ENCODE results near the gene TMEM150B. TPM values are rescaled to one million over a fixed set of nuclear protein-coding genes. Genes with fewer than 3 reads are reported as not detected.

Gene TMEM150B
- polyA plus RNA-seq, 1 donor from 2014 or later = not detected

DNA sequence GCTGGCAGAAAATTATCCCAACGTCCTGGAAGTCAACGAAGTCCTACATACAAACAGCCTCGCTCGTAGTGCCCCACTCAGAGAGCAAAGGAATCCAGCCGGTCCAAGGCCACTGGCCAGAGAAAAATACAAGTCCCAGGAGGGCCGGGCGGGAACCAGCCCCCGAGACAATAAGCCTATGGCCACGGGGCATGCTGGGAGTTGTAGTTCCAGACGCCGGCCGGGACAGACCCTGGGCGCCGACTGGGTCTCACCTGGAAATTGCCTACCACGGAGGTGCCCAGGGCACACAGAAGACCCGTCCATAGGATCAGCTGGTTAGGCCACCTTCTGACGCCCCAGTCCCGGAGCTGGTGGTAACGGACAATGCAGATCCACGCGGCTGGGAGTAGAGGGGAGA is 5.4 kb downstream of the TMEM150B start:
- no peak overlapping the region for H3K27ac ChIP-seq (ENCODE audit: low read length)
- H3K4me2 ChIP-seq (ENCODE audit: low read length) = no peak overlapping the region
- no peaks in the 10 kb centered on the region for H4K20me1 ChIP-seq (ENCODE audit: insufficient read depth)
- no peak overlapping the region for H3K4me3 ChIP-seq (ENCODE audit: low read length)
- H2AFZ ChIP-seq (ENCODE audit: low read depth, low read length) = no peak overlapping the region
- H3K36me3 ChIP-seq (ENCODE audit: insufficient read depth, low read length) = no peaks in the 10 kb centered on the region
- no peaks in the 10 kb centered on the region for H3K79me2 ChIP-seq (replicated peaks; ENCODE audit: insufficient read depth, low read length)
- no peak overlapping the region for H3K9ac ChIP-seq (ENCODE audit: low read length)
- no peaks in the 10 kb centered on the region for H3K9me3 ChIP-seq (ENCODE audit: low read length)
- no peaks in the 10 kb centered on the region for H3K9me2 ChIP-seq (ENCODE audit: insufficient read depth, low read length)
- H3F3A ChIP-seq (ENCODE audit: insufficient read depth, low read length, poor library complexity, severe bottlenecking) = no peaks in the 10 kb centered on the region
- TF ChIP-seq RAD21 (conservative IDR thresholded peaks at IDR 0.05) = no peak
- H3K27me3 ChIP-seq (ENCODE audit: insufficient read depth, low read depth, low read length) = no peaks in the 10 kb centered on the region

DNA sequence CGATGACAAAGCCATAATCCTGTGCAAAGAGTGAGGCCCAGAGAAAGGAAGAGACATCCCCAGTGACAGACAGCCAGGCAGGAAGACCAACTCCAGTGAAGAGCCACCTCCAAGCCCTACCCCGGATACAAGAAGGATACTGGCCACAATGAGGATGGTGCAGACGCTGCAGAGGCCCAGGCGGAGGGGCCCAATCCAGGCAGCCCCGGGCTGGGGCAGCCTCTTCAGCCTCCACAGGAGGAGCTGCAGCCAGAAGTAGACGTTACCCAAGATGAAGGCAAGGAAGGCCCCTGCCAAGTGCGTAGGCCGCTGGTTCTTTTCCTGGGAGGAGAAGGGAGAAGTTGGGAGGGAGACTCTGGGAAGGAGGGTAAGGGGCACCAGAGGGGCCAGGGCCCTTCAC is 8.5 kb downstream of the TMEM150B start:
- H4K20me1 ChIP-seq (ENCODE audit: insufficient read depth) = no peaks in the 10 kb centered on the region

DNA sequence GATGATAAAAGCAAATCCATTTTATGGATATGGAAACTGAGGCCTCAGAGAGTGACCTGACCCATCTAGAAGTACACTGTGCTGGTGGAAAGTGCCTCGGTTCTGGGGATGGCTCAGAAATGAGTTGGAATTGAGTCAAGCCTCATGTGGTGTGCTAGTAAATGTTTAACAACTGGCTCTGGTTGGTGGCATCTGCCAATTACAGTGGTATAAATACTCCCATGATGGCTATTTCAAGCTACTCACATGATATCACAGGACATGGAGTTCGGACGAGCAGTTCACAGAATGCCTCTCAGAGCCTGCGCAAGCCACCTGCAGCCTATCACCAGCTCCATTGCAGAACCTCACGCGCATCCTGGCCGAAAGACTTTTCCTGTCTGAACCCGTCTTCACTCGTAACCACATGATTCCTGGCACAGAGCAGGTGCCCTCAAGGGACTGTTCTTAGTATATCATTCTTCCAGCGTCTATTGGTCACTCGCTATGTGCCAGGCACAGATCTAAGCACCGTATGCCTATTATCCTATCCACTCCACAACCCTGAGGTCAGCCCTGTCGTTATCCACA is 9.1 kb downstream of the TMEM150B start:
- Histone ChIP-seq H3K79me2 (replicated peaks; ENCODE audit: insufficient read depth, low read length) (no peaks in the 10 kb centered on the region), H3K9me2 (ENCODE audit: insufficient read depth, low read length) (no peaks in the 10 kb centered on the region), H3K4me2 (ENCODE audit: low read length) (no peak overlapping the region), H3K36me3 (ENCODE audit: insufficient read depth, low read length) (no peaks in the 10 kb centered on the region), H3K27ac (ENCODE audit: low read length) (no peak overlapping the region), H4K20me1 (ENCODE audit: insufficient read depth) (no peaks in the 10 kb centered on the region), H3K9ac (ENCODE audit: low read length) (no peak overlapping the region), H3K27me3 (ENCODE audit: insufficient read depth, low read depth, low read length) (no peaks in the 10 kb centered on the region), H3K9me3 (ENCODE audit: low read length) (no peaks in the 10 kb centered on the region), H3K4me3 (ENCODE audit: low read length) (no peak overlapping the region), H3F3A (ENCODE audit: insufficient read depth, low read length, poor library complexity, severe bottlenecking) (no peaks in the 10 kb centered on the region), H2AFZ (ENCODE audit: low read depth, low read length) (no peak overlapping the region)
- TF ChIP-seq EZH2 (IDR thresholded peaks at IDR 0.05; ENCODE audit: borderline replicate concordance, insufficient read depth, low read length, poor library complexity, severe bottlenecking) (no peak), SMC3 (conservative IDR thresholded peaks at IDR 0.05; ENCODE audit: poor library complexity) (no peak), MXI1 (conservative IDR thresholded peaks at IDR 0.05; ENCODE audit: poor library complexity, severe bottlenecking) (no peak), RAD21 (conservative IDR thresholded peaks at IDR 0.05) (no peak)
- TF ChIP-seq, protein P1, sequence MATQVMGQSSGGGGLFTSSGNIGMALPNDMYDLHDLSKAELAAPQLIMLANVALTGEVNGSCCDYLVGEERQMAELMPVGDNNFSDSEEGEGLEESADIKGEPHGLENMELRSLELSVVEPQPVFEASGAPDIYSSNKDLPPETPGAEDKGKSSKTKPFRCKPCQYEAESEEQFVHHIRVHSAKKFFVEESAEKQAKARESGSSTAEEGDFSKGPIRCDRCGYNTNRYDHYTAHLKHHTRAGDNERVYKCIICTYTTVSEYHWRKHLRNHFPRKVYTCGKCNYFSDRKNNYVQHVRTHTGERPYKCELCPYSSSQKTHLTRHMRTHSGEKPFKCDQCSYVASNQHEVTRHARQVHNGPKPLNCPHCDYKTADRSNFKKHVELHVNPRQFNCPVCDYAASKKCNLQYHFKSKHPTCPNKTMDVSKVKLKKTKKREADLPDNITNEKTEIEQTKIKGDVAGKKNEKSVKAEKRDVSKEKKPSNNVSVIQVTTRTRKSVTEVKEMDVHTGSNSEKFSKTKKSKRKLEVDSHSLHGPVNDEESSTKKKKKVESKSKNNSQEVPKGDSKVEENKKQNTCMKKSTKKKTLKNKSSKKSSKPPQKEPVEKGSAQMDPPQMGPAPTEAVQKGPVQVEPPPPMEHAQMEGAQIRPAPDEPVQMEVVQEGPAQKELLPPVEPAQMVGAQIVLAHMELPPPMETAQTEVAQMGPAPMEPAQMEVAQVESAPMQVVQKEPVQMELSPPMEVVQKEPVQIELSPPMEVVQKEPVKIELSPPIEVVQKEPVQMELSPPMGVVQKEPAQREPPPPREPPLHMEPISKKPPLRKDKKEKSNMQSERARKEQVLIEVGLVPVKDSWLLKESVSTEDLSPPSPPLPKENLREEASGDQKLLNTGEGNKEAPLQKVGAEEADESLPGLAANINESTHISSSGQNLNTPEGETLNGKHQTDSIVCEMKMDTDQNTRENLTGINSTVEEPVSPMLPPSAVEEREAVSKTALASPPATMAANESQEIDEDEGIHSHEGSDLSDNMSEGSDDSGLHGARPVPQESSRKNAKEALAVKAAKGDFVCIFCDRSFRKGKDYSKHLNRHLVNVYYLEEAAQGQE (IDR thresholded peaks at IDR 0.05; ENCODE audit: borderline replicate concordance) = no peak

More for the DNA sequence above, 8.5 kb downstream of the TMEM150B start:
- Histone ChIP-seq H3K4me2 (ENCODE audit: low read length) (no peak overlapping the region), H3K4me3 (ENCODE audit: low read length) (no peak overlapping the region), H2AFZ (ENCODE audit: low read depth, low read length) (no peak overlapping the region), H3K9me2 (ENCODE audit: insufficient read depth, low read length) (no peaks in the 10 kb centered on the region), H3K9me3 (ENCODE audit: low read length) (no peaks in the 10 kb centered on the region), H3K27ac (ENCODE audit: low read length) (no peak overlapping the region), H3K27me3 (ENCODE audit: insufficient read depth, low read depth, low read length) (no peaks in the 10 kb centered on the region), H3F3A (ENCODE audit: insufficient read depth, low read length, poor library complexity, severe bottlenecking) (no peaks in the 10 kb centered on the region), H3K79me2 (replicated peaks; ENCODE audit: insufficient read depth, low read length) (no peaks in the 10 kb centered on the region), H3K9ac (ENCODE audit: low read length) (no peak overlapping the region), H3K36me3 (ENCODE audit: insufficient read depth, low read length) (no peaks in the 10 kb centered on the region)
- TF ChIP-seq, protein P2, sequence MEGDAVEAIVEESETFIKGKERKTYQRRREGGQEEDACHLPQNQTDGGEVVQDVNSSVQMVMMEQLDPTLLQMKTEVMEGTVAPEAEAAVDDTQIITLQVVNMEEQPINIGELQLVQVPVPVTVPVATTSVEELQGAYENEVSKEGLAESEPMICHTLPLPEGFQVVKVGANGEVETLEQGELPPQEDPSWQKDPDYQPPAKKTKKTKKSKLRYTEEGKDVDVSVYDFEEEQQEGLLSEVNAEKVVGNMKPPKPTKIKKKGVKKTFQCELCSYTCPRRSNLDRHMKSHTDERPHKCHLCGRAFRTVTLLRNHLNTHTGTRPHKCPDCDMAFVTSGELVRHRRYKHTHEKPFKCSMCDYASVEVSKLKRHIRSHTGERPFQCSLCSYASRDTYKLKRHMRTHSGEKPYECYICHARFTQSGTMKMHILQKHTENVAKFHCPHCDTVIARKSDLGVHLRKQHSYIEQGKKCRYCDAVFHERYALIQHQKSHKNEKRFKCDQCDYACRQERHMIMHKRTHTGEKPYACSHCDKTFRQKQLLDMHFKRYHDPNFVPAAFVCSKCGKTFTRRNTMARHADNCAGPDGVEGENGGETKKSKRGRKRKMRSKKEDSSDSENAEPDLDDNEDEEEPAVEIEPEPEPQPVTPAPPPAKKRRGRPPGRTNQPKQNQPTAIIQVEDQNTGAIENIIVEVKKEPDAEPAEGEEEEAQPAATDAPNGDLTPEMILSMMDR (IDR thresholded peaks at IDR 0.05; ENCODE audit: poor library complexity, severe bottlenecking) = no peak
- TF ChIP-seq SMC3 (conservative IDR thresholded peaks at IDR 0.05; ENCODE audit: poor library complexity) = no peak
- no peak for TF ChIP-seq EZH2 (IDR thresholded peaks at IDR 0.05; ENCODE audit: borderline replicate concordance, insufficient read depth, low read length, poor library complexity, severe bottlenecking)
- TF ChIP-seq TAF1 (IDR thresholded peaks at IDR 0.05; ENCODE audit: low read depth) = no peak
- no peak for TF ChIP-seq RAD21 (conservative IDR thresholded peaks at IDR 0.05)
- TF ChIP-seq EP300 (conservative IDR thresholded peaks at IDR 0.05; ENCODE audit: poor library complexity, severe bottlenecking) = no peak

Data from neural cell (in vitro differentiated cells).